ENCODE measurements around the gene TCEANC2.

Gene TCEANC2

GRCh38 chr1:54051933-54052430, 1.4 kb upstream of the TCEANC2 start:
- no peaks in the 10 kb centered on the region for H3K27me3 ChIP-seq
- no peaks in the 10 kb centered on the region for H3K9me3 ChIP-seq
- no peak for TF ChIP-seq CTCF (IDR thresholded peaks at IDR 0.05)
- peak overlapping the region; percentile 94 to 95 for H3K4me3 ChIP-seq (ENCODE audit: low read depth in 1 of 2, low read length in 1 of 2)
- H3K4me1 ChIP-seq (ENCODE audit: control insufficient read depth in 1 of 2, insufficient read depth in 1 of 2, low read depth in 1 of 2, low read length in 1 of 2), result peaks cover 32 to 52% of the 10 kb centered on the region in 2 experiments
- H3K27ac ChIP-seq, result peak overlapping the region; percentile 97
- no peaks in the 10 kb centered on the region for H3K36me3 ChIP-seq

- H3K27ac ChIP-seq, result peak overlapping the region; percentile 97
- peaks cover 32 to 47% of the 10 kb centered on the region in 2 experiments for H3K4me1 ChIP-seq (ENCODE audit: control insufficient read depth in 1 of 2, insufficient read depth in 1 of 2, low read depth in 1 of 2, low read length in 1 of 2)
- H3K9me3 ChIP-seq, result no peaks in the 10 kb centered on the region
Observed at GRCh38 chr1:54052431-54052933, 926 bp upstream of the TCEANC2 start.

GRCh38 chr1:54053745-54054437, 483 bp downstream of the TCEANC2 start:
- no peak for TF ChIP-seq CTCF (IDR thresholded peaks at IDR 0.05)
- no peaks in the 10 kb centered on the region for H3K27me3 ChIP-seq

More at GRCh38 chr1:54052431-54052933, 926 bp upstream of the TCEANC2 start:
- H3K4me3 ChIP-seq (ENCODE audit: low read depth in 1 of 2, low read length in 1 of 2), result peak overlapping the region; percentile 94 to 95
- no peaks in the 10 kb centered on the region for H3K27me3 ChIP-seq
- H3K36me3 ChIP-seq, result peaks cover 1% of the 10 kb centered on the region
- TF ChIP-seq CTCF (IDR thresholded peaks at IDR 0.05), result no peak

GRCh38 chr1:54054438-54054749, 986 bp downstream of the TCEANC2 start:
- Histone ChIP-seq H3K4me3 (ENCODE audit: low read depth in 1 of 2, low read length in 1 of 2) (peak overlapping the region; percentile 94 to 95), H3K27me3 (no peaks in the 10 kb centered on the region), H3K36me3 (peaks cover 6% of the 10 kb centered on the region), H3K27ac (peak overlapping the region; percentile 97), H3K9me3 (no peaks in the 10 kb centered on the region), H3K4me1 (ENCODE audit: control insufficient read depth in 1 of 2, insufficient read depth in 1 of 2, low read depth in 1 of 2, low read length in 1 of 2) (peaks cover 32 to 33% of the 10 kb centered on the region in 2 experiments)
- TF ChIP-seq CTCF (IDR thresholded peaks at IDR 0.05), result no peak

More at GRCh38 chr1:54053745-54054437, 483 bp downstream of the TCEANC2 start:
- Histone ChIP-seq H3K4me1 (ENCODE audit: control insufficient read depth in 1 of 2, insufficient read depth in 1 of 2, low read depth in 1 of 2, low read length in 1 of 2) (peaks cover 32 to 38% of the 10 kb centered on the region in 2 experiments), H3K4me3 (ENCODE audit: low read depth in 1 of 2, low read length in 1 of 2) (peak overlapping the region; percentile 94 to 95), H3K36me3 (peaks cover 6% of the 10 kb centered on the region), H3K9me3 (no peaks in the 10 kb centered on the region), H3K27ac (peak overlapping the region; percentile 97)

- Histone ChIP-seq H3K4me1 (ENCODE audit: control insufficient read depth in 1 of 2, insufficient read depth in 1 of 2, low read depth in 1 of 2, low read length in 1 of 2) (no peaks in the 10 kb centered on the region), H3K27me3 (no peaks in the 10 kb centered on the region), H3K36me3 (no peaks in the 10 kb centered on the region), H3K27ac (no peak overlapping the region), H3K4me3 (ENCODE audit: low read depth in 1 of 2, low read length in 1 of 2) (no peak overlapping the region), H3K9me3 (no peaks in the 10 kb centered on the region)
- TF ChIP-seq CTCF (IDR thresholded peaks at IDR 0.05), result no peak
Observed at GRCh38 chr1:54064299-54064698, 10.9 kb downstream of the TCEANC2 start.
